ENCODE measurements around the gene RNF111.

Gene RNF111

GRCh38 chr15:58977887-58978286, 9.6 kb upstream of the RNF111 start:
- peaks cover 15% of the 10 kb centered on the region for H3K4me1 ChIP-seq (ENCODE audit: control insufficient read depth, insufficient read depth, low read length, unreplicated experiment)
- no peaks in the 10 kb centered on the region for H3K27me3 ChIP-seq (ENCODE audit: insufficient read depth, low read length)
- no peak overlapping the region for H3K27ac ChIP-seq (ENCODE audit: low read depth, low read length)
- no peaks in the 10 kb centered on the region for H3K79me2 ChIP-seq (ENCODE audit: control insufficient read depth, insufficient read depth, low read length, unreplicated experiment)
- no peak overlapping the region for H3K4me3 ChIP-seq (ENCODE audit: low read depth, low read length)
- no peaks in the 10 kb centered on the region for H3K36me3 ChIP-seq (ENCODE audit: insufficient read depth, low read length)
- no peak overlapping the region for H2AFZ ChIP-seq (ENCODE audit: low read length, unreplicated experiment)

GRCh38 chr15:58980351-58980939, 7.0 kb upstream of the RNF111 start:
- H3K27ac ChIP-seq (ENCODE audit: low read depth, low read length), result no peak overlapping the region
- no peaks in the 10 kb centered on the region for H3K36me3 ChIP-seq (ENCODE audit: insufficient read depth, low read length)
- no peak overlapping the region for H3K4me3 ChIP-seq (ENCODE audit: low read depth, low read length)

GRCh38 chr15:58981808-58982475, 5.5 kb upstream of the RNF111 start:
- Histone ChIP-seq H3K27ac (ENCODE audit: low read depth, low read length) (no peak overlapping the region), H3K27me3 (ENCODE audit: insufficient read depth, low read length) (no peaks in the 10 kb centered on the region), H3K4me1 (ENCODE audit: control insufficient read depth, insufficient read depth, low read length, unreplicated experiment) (peaks cover 15% of the 10 kb centered on the region), H3K79me2 (ENCODE audit: control insufficient read depth, insufficient read depth, low read length, unreplicated experiment) (no peaks in the 10 kb centered on the region), H2AFZ (ENCODE audit: low read length, unreplicated experiment) (peak overlapping the region; percentile 92), H3K4me3 (ENCODE audit: low read depth, low read length) (peak overlapping the region; percentile 60), H3K36me3 (ENCODE audit: insufficient read depth, low read length) (no peaks in the 10 kb centered on the region)

More at GRCh38 chr15:58980351-58980939, 7.0 kb upstream of the RNF111 start:
- Histone ChIP-seq H3K27me3 (ENCODE audit: insufficient read depth, low read length) (no peaks in the 10 kb centered on the region), H3K4me1 (ENCODE audit: control insufficient read depth, insufficient read depth, low read length, unreplicated experiment) (peaks cover 15% of the 10 kb centered on the region), H2AFZ (ENCODE audit: low read length, unreplicated experiment) (no peak overlapping the region), H3K79me2 (ENCODE audit: control insufficient read depth, insufficient read depth, low read length, unreplicated experiment) (no peaks in the 10 kb centered on the region)

GRCh38 chr15:58983261-58983660, 4.2 kb upstream of the RNF111 start:
- no peak overlapping the region for H3K4me3 ChIP-seq (ENCODE audit: low read depth, low read length)
- H3K36me3 ChIP-seq (ENCODE audit: insufficient read depth, low read length), result no peaks in the 10 kb centered on the region
- H3K79me2 ChIP-seq (ENCODE audit: control insufficient read depth, insufficient read depth, low read length, unreplicated experiment), result peaks cover 7% of the 10 kb centered on the region
- H3K27me3 ChIP-seq (ENCODE audit: insufficient read depth, low read length), result no peaks in the 10 kb centered on the region
- no peak overlapping the region for H2AFZ ChIP-seq (ENCODE audit: low read length, unreplicated experiment)
- H3K27ac ChIP-seq (ENCODE audit: low read depth, low read length), result no peak overlapping the region
- H3K4me1 ChIP-seq (ENCODE audit: control insufficient read depth, insufficient read depth, low read length, unreplicated experiment), result peaks cover 15% of the 10 kb centered on the region

- no peaks in the 10 kb centered on the region for H3K27me3 ChIP-seq (ENCODE audit: insufficient read depth, low read length)
- H3K36me3 ChIP-seq (ENCODE audit: insufficient read depth, low read length), result no peaks in the 10 kb centered on the region
- H3K27ac ChIP-seq (ENCODE audit: low read depth, low read length), result no peak overlapping the region
- H3K4me3 ChIP-seq (ENCODE audit: low read depth, low read length), result no peak overlapping the region
- no peak overlapping the region for H2AFZ ChIP-seq (ENCODE audit: low read length, unreplicated experiment)
- peaks cover 7% of the 10 kb centered on the region for H3K4me1 ChIP-seq (ENCODE audit: control insufficient read depth, insufficient read depth, low read length, unreplicated experiment)
- H3K79me2 ChIP-seq (ENCODE audit: control insufficient read depth, insufficient read depth, low read length, unreplicated experiment), result peaks cover 29% of the 10 kb centered on the region
These were observed 2.0 kb upstream of the RNF111 start for GRCh38 chr15:58985443-58985842.

- H3K36me3 ChIP-seq (ENCODE audit: insufficient read depth, low read length), result peaks cover 8% of the 10 kb centered on the region; the same call in 1 of the 2 replicates
- H3K79me2 ChIP-seq (ENCODE audit: control insufficient read depth, insufficient read depth, low read length, unreplicated experiment), result peaks cover 45% of the 10 kb centered on the region
- H3K4me1 ChIP-seq (ENCODE audit: control insufficient read depth, insufficient read depth, low read length, unreplicated experiment), result no peaks in the 10 kb centered on the region
- no peaks in the 10 kb centered on the region for H3K27me3 ChIP-seq (ENCODE audit: insufficient read depth, low read length)
- peak overlapping the region; percentile 75 for H2AFZ ChIP-seq (ENCODE audit: low read length, unreplicated experiment)
- H3K27ac ChIP-seq (ENCODE audit: low read depth, low read length), result peak overlapping the region; percentile 14; the same call in 1 of the 2 replicates
- H3K4me3 ChIP-seq (ENCODE audit: low read depth, low read length), result peak overlapping the region; percentile 92
These were observed 427 bp upstream of the RNF111 start for GRCh38 chr15:58987036-58987435.

- H3K36me3 ChIP-seq (ENCODE audit: insufficient read depth, low read length), result peaks cover 10% of the 10 kb centered on the region; the same call in 1 of the 2 replicates
- H3K79me2 ChIP-seq (ENCODE audit: control insufficient read depth, insufficient read depth, low read length, unreplicated experiment), result peaks cover 50% of the 10 kb centered on the region
- no peaks in the 10 kb centered on the region for H3K4me1 ChIP-seq (ENCODE audit: control insufficient read depth, insufficient read depth, low read length, unreplicated experiment)
- H3K4me3 ChIP-seq (ENCODE audit: low read depth, low read length), result peak overlapping the region; percentile 92
- no peaks in the 10 kb centered on the region for H3K27me3 ChIP-seq (ENCODE audit: insufficient read depth, low read length)
- H2AFZ ChIP-seq (ENCODE audit: low read length, unreplicated experiment), result peak overlapping the region; percentile 96
- H3K27ac ChIP-seq (ENCODE audit: low read depth, low read length), result peak overlapping the region; percentile 51
These were observed 733 bp downstream of the RNF111 start for GRCh38 chr15:58988006-58988785.

- H3K36me3 ChIP-seq (ENCODE audit: insufficient read depth, low read length), result peaks cover 10% of the 10 kb centered on the region
- H3K27ac ChIP-seq (ENCODE audit: low read depth, low read length), result no peak overlapping the region
- H3K27me3 ChIP-seq (ENCODE audit: insufficient read depth, low read length), result no peaks in the 10 kb centered on the region
- no peaks in the 10 kb centered on the region for H3K4me1 ChIP-seq (ENCODE audit: control insufficient read depth, insufficient read depth, low read length, unreplicated experiment)
- H3K4me3 ChIP-seq (ENCODE audit: low read depth, low read length), result no peak overlapping the region
- no peak overlapping the region for H2AFZ ChIP-seq (ENCODE audit: low read length, unreplicated experiment)
- H3K79me2 ChIP-seq (ENCODE audit: control insufficient read depth, insufficient read depth, low read length, unreplicated experiment), result peaks cover 78% of the 10 kb centered on the region
These were observed 4.7 kb downstream of the RNF111 start for GRCh38 chr15:58992181-58992580.

GRCh38 chr15:58994906-58995453, 7.5 kb downstream of the RNF111 start:
- Histone ChIP-seq H3K36me3 (ENCODE audit: insufficient read depth, low read length) (peaks cover 10% of the 10 kb centered on the region), H3K4me3 (ENCODE audit: low read depth, low read length) (no peak overlapping the region), H3K27ac (ENCODE audit: low read depth, low read length) (no peak overlapping the region), H3K4me1 (ENCODE audit: control insufficient read depth, insufficient read depth, low read length, unreplicated experiment) (no peaks in the 10 kb centered on the region), H2AFZ (ENCODE audit: low read length, unreplicated experiment) (no peak overlapping the region), H3K79me2 (ENCODE audit: control insufficient read depth, insufficient read depth, low read length, unreplicated experiment) (peaks cover 80% of the 10 kb centered on the region), H3K27me3 (ENCODE audit: insufficient read depth, low read length) (no peaks in the 10 kb centered on the region)

GRCh38 chr15:58999694-59000093, 12.2 kb downstream of the RNF111 start:
- no peaks in the 10 kb centered on the region for H3K27me3 ChIP-seq (ENCODE audit: insufficient read depth, low read length)
- H3K4me3 ChIP-seq (ENCODE audit: low read depth, low read length), result no peak overlapping the region
- no peak overlapping the region for H3K27ac ChIP-seq (ENCODE audit: low read depth, low read length)
- H2AFZ ChIP-seq (ENCODE audit: low read length, unreplicated experiment), result no peak overlapping the region
- peaks cover 72% of the 10 kb centered on the region for H3K79me2 ChIP-seq (ENCODE audit: control insufficient read depth, insufficient read depth, low read length, unreplicated experiment)
- peaks cover 4% of the 10 kb centered on the region for H3K36me3 ChIP-seq (ENCODE audit: insufficient read depth, low read length)
- no peaks in the 10 kb centered on the region for H3K4me1 ChIP-seq (ENCODE audit: control insufficient read depth, insufficient read depth, low read length, unreplicated experiment)
